HepG2 (cell line): ENCODE measurements around the gene COPS6. TPM values are rescaled to one million over a fixed set of nuclear protein-coding genes. Genes with fewer than 3 reads are reported as not detected.

Source experiments
- EEA1 ChIP-seq: sonication (generic); formaldehyde crosslinking; IDR thresholded peaks from 2 replicates; pipeline ENCODE4 v1.5.1; 2020; ENCODE audit warnings: mild to moderate bottlenecking, missing genetic modification reagents, borderline replicate concordance
- HCFC1 ChIP-seq: fragments of 150-350 bp; IDR thresholded peaks from 2 replicates; pipeline ENCODE4 v1.6.1; 2014; ENCODE audit warnings: low read depth, low read length
- HMG20B ChIP-seq: conservative IDR thresholded peaks from 2 replicates; pipeline ENCODE4 v1.6.1; 2016; ENCODE audit warnings: missing genetic modification reagents, missing compliant biosample characterization
- HOXA9 ChIP-seq: sonication (generic); formaldehyde crosslinking; IDR thresholded peaks from 2 replicates; pipeline ENCODE4 v1.8.1; 2022; ENCODE audit warnings: missing genetic modification reagents, mild to moderate bottlenecking, moderate library complexity, borderline replicate concordance
- IRF2 ChIP-seq: IDR thresholded peaks from 2 replicates; pipeline ENCODE4 v1.6.1; 2018; ENCODE audit warnings: missing genetic modification reagents, missing compliant biosample characterization
- JUNB ChIP-seq: sonication (generic); formaldehyde crosslinking; IDR thresholded peaks from 2 replicates; pipeline ENCODE4 v1.8.0; 2022; ENCODE audit warnings: missing genetic modification reagents, mild to moderate bottlenecking, borderline replicate concordance
- KLF9 ChIP-seq: IDR thresholded peaks from 2 replicates; pipeline ENCODE4 v1.6.1; 2016; ENCODE audit warnings: low read depth
- MTF1 ChIP-seq: sonication (generic); formaldehyde crosslinking; IDR thresholded peaks from 2 replicates; pipeline ENCODE4 v1.5.0; 2020; ENCODE audit warnings: missing genetic modification reagents
- NFE2L1 ChIP-seq: sonication (generic); formaldehyde crosslinking; IDR thresholded peaks from 2 replicates; pipeline ENCODE4 v1.4.0; 2020; ENCODE audit warnings: missing genetic modification reagents, mild to moderate bottlenecking, borderline replicate concordance
- NFKB2 ChIP-seq: sonication (generic); formaldehyde crosslinking; IDR thresholded peaks from 2 replicates; pipeline ENCODE4 v1.4.0; 2020; ENCODE audit warnings: missing genetic modification reagents, borderline replicate concordance
- NFYB ChIP-seq: sonication (generic); formaldehyde crosslinking; IDR thresholded peaks from 2 replicates; pipeline ENCODE4 v1.4.0; 2020; ENCODE audit warnings: missing genetic modification reagents
- SETDB1 ChIP-seq: sonication (generic); formaldehyde crosslinking; IDR thresholded peaks from 2 replicates; pipeline ENCODE4 v1.5.1; 2020; ENCODE audit warnings: missing genetic modification reagents, mild to moderate bottlenecking, borderline replicate concordance
- STAG1 ChIP-seq: sonication (generic); formaldehyde crosslinking; IDR thresholded peaks from 2 replicates; pipeline ENCODE4 v1.4.0; 2020; ENCODE audit warnings: missing genetic modification reagents
- THYN1 ChIP-seq: sonication (generic); formaldehyde crosslinking; IDR thresholded peaks from 2 replicates; pipeline ENCODE4 v1.8.1; 2023; ENCODE audit warnings: low read depth, mild to moderate bottlenecking, moderate library complexity, missing genetic modification reagents, borderline replicate concordance
- TMF1 ChIP-seq: sonication (generic); formaldehyde crosslinking; IDR thresholded peaks from 2 replicates; pipeline ENCODE4 v1.8.1; 2022; ENCODE audit warnings: low read depth, missing genetic modification reagents
- XBP1 ChIP-seq: sonication (generic); formaldehyde crosslinking; IDR thresholded peaks from 2 replicates; pipeline ENCODE4 v1.5.0; 2020; ENCODE audit warnings: missing genetic modification reagents
- ZNF10 ChIP-seq: sonication (generic); formaldehyde crosslinking; IDR thresholded peaks from 2 replicates; pipeline ENCODE4 v1.4.0; 2020; ENCODE audit warnings: mild to moderate bottlenecking, low read depth, missing genetic modification reagents, borderline replicate concordance
- ZNF124 ChIP-seq: sonication (generic); formaldehyde crosslinking; IDR thresholded peaks from 2 replicates; pipeline ENCODE4 v1.4.0; 2020; ENCODE audit warnings: missing genetic modification reagents
- ZNF160 ChIP-seq: sonication (generic); formaldehyde crosslinking; IDR thresholded peaks from 2 replicates; pipeline ENCODE4 v1.8.0; 2022; ENCODE audit warnings: mild to moderate bottlenecking, inconsistent platforms, missing genetic modification reagents
- ZNF205 ChIP-seq: IDR thresholded peaks from 2 replicates; pipeline ENCODE4 v1.6.1; 2018; ENCODE audit warnings: missing biosample characterization, missing genetic modification reagents
- ZNF44 ChIP-seq: sonication (generic); formaldehyde crosslinking; IDR thresholded peaks from 2 replicates; pipeline ENCODE4 v1.5.1; 2020; ENCODE audit warnings: mild to moderate bottlenecking, missing genetic modification reagents
- ZNF468 ChIP-seq: sonication (generic); formaldehyde crosslinking; IDR thresholded peaks from 2 replicates; pipeline ENCODE4 v1.8.0; 2022; ENCODE audit warnings: mild to moderate bottlenecking, moderate library complexity, missing genetic modification reagents
- ZNF552 ChIP-seq: sonication (generic); formaldehyde crosslinking; IDR thresholded peaks from 2 replicates; pipeline ENCODE4 v1.9.0; 2022; ENCODE audit warnings: missing genetic modification reagents, mild to moderate bottlenecking, borderline replicate concordance
- ZNF652 ChIP-seq: IDR thresholded peaks from 2 replicates; pipeline ENCODE4 v1.6.1; 2016; ENCODE audit warnings: low read depth, borderline replicate concordance
- ZSCAN31 ChIP-seq: sonication (generic); formaldehyde crosslinking; IDR thresholded peaks from 2 replicates; pipeline ENCODE4 v1.5.0; 2020; ENCODE audit warnings: low read depth, mild to moderate bottlenecking, missing genetic modification reagents
- polyA plus RNA-seq, 8 experiments: library from polyadenylated mRNA; depleted of rRNA in 3 of 8; stranded (reverse) in 7 of 8; unstranded in 1 of 8; fragments of >200 nt; fragmentation: Illumina TruSeq in 4 of 8; extraction: Trizol in 4 of 8; gene quantifications; 2 replicates each; pipeline versions ENCODE4 v1.2.1 to v1.2.3, GENCODE V29; 2011 to 2016; ENCODE audit warnings: low read depth in 4 of 8, missing spikeins in 1 of 8, mixed read lengths in 1 of 8; ENCODE audit not compliant: insufficient read depth in 1 of 8
- total RNA-seq, 5 experiments: library from RNA; depleted of rRNA; stranded (reverse); fragments of >200 nt; fragmentation: Illumina TruSeq; extraction: Trizol; gene quantifications; 2 replicates each; pipeline ENCODE4 v1.2.3, GENCODE V29; 2016; ENCODE audit warnings: low read depth in 1 of 5
- TF ChIP-seq, protein P1 (sequence below): sonication (generic); formaldehyde crosslinking; IDR thresholded peaks from 2 replicates; pipeline ENCODE4 v1.8.0; 2022; ENCODE audit warnings: mild to moderate bottlenecking, missing genetic modification reagents, moderate library complexity
- TF ChIP-seq, protein P2 (sequence below): sonication (generic); formaldehyde crosslinking; IDR thresholded peaks from 2 replicates; pipeline ENCODE4 v1.5.1; 2020; ENCODE audit warnings: mild to moderate bottlenecking, missing genetic modification reagents, borderline replicate concordance
- TF ChIP-seq, protein P3 (sequence below): IDR thresholded peaks from 2 replicates; pipeline ENCODE4 v1.6.1; 2012; ENCODE audit warnings: low read depth, low read length, improper control_type of control experiment

The COPS6 gene
- total and polyA plus RNA-seq, 2 of the 13 experiments (the other 11 are each of a cell fraction or from before 2014, with no cell fraction given), result 33.4 to 117 TPM

DNA sequence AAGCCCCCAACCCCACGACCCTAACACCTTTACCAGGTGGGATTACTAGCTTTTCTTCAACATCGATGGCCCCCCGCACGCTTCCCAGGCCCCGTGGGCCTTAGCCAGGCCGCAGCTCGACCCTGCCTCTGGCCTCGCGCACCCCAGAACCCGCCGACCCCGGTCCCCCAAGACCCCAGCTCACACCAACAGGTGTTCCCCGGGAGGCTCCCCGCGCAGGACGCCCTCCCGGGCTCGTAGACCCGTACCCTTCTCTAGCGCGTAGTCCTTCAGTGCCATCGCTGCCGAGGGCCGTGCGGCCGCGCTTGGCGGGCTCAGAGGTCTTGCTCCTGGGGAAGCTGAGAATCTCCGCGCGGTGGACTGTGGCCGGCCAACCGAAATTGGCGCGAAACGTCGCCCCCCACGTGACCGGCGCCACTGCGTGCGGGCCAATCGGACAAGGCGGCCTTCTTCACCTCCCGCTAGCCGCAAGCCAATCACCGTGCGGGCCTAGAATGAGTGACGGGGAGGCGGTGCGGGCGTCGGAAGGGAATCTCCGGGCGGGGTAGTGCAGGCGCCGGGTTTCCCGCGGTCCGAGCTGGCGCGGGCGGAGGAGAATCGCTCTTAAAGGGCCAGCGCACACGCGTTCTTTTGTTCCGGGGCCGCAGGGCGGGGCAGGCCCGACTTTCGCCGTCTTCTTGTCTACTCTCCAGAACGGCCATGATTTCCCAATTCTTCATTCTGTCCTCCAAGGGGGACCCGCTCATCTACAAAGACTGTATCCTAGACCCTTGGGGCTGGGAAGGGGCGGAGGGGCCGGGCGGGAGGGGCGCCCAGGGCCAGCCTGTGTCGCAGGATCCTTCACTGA lies 12.5 kb downstream of the COPS6 start, which contains the start of the genes AP4M1 and MCM7 (continued):
- TF ChIP-seq, protein P1, sequence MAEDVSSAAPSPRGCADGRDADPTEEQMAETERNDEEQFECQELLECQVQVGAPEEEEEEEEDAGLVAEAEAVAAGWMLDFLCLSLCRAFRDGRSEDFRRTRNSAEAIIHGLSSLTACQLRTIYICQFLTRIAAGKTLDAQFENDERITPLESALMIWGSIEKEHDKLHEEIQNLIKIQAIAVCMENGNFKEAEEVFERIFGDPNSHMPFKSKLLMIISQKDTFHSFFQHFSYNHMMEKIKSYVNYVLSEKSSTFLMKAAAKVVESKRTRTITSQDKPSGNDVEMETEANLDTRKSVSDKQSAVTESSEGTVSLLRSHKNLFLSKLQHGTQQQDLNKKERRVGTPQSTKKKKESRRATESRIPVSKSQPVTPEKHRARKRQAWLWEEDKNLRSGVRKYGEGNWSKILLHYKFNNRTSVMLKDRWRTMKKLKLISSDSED (CRISPR knock-in tag), result no peak
- TF ChIP-seq IRF2 (CRISPR knock-in tag) (no peak), HCFC1 (no peak), MTF1 (CRISPR knock-in tag) (no peak), HOXA9 (CRISPR knock-in tag) (peak; percentile 90), ZNF552 (CRISPR knock-in tag) (no peak), TMF1 (peak; percentile 77), HMG20B (CRISPR knock-in tag) (no peak), ZNF44 (CRISPR knock-in tag) (peak; percentile 72), ZNF124 (CRISPR knock-in tag) (no peak), ZNF10 (CRISPR knock-in tag) (no peak), ZNF205 (CRISPR knock-in tag) (no peak), ZNF468 (CRISPR knock-in tag) (no peak), SETDB1 (no peak), NFYB (CRISPR knock-in tag) (peak; percentile 96), THYN1 (CRISPR knock-in tag) (no peak), ZSCAN31 (no peak; the same call in 1 of the 2 replicates), NFE2L1 (CRISPR knock-in tag) (peak; percentile 71; the same call in 1 of the 2 replicates), NFKB2 (CRISPR knock-in tag) (no peak), XBP1 (CRISPR knock-in tag) (no peak), KLF9 (CRISPR knock-in tag) (no peak), ZNF160 (CRISPR knock-in tag) (no peak), ZNF652 (CRISPR knock-in tag) (no peak), JUNB (no peak), STAG1 (CRISPR knock-in tag) (no peak), EEA1 (CRISPR knock-in tag) (no peak)
- TF ChIP-seq, protein P2, sequence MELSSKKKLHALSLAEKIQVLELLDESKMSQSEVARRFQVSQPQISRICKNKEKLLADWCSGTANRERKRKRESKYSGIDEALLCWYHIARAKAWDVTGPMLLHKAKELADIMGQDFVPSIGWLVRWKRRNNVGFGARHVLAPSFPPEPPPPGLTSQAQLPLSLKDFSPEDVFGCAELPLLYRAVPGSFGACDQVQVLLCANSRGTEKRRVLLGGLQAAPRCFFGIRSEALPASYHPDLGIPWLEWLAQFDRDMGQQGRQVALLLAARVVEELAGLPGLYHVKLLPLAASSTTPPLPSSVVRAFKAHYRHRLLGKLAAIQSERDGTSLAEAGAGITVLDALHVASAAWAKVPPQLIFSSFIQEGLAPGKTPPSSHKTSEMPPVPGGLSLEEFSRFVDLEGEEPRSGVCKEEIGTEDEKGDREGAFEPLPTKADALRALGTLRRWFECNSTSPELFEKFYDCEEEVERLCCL (CRISPR knock-in tag), result no peak
- TF ChIP-seq, protein P3, sequence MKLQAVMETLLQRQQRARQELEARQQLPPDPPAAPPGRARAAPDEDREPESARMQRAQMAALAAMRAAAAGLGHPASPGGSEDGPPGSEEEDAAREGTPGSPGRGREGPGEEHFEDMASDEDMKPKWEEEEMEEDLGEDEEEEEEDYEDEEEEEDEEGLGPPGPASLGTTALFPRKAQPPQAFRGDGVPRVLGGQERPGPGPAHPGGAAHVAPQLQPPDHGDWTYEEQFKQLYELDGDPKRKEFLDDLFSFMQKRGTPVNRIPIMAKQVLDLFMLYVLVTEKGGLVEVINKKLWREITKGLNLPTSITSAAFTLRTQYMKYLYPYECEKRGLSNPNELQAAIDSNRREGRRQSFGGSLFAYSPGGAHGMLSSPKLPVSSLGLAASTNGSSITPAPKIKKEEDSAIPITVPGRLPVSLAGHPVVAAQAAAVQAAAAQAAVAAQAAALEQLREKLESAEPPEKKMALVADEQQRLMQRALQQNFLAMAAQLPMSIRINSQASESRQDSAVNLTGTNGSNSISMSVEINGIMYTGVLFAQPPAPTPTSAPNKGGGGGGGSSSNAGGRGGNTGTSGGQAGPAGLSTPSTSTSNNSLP, result no peak
